Lung (tissue), 12 donors: Measurements from ENCODE around the gene ACO2. TPM values are rescaled to one million over a fixed set of nuclear protein-coding genes. Genes with fewer than 3 reads are reported as not detected.

Experiments
- ATAC-seq: fragments of 200-7000 bp; cut with Tn5 transposase; one replicate; pipeline ENCODE4 v1.9.1; 2020; ENCODE audit warnings: moderate number of reproducible peaks; ENCODE audit not compliant: insufficient read depth, low FRiP score
- DNase-seq, 3 donors: peaks; one replicate each; pipeline ENCODE4 v3.0.0-alpha.2; 2013 to 2017
- H3K27ac ChIP-seq, 2 donors: one replicate each; pipeline ENCODE4 v1.5.1; 2013; ENCODE audit warnings: mild to moderate bottlenecking in 2 of 2, moderate library complexity in 2 of 2, control low read depth in 1 of 2, inconsistent platforms in 1 of 2, low read depth in 1 of 2, low read length in 1 of 2
- H3K27me3 ChIP-seq, 3 donors: one replicate each; pipeline ENCODE4 v1.5.1; 2013; ENCODE audit warnings: low read length in 2 of 3; ENCODE audit not compliant: control insufficient read depth in 3 of 3, insufficient read depth in 3 of 3
- H3K36me3 ChIP-seq, 4 donors: one replicate each; pipeline ENCODE4 v1.5.1; 2013; ENCODE audit warnings: low read length in 4 of 4, mild to moderate bottlenecking in 1 of 4, moderate library complexity in 1 of 4; ENCODE audit not compliant: control insufficient read depth in 4 of 4, insufficient read depth in 4 of 4
- H3K4me1 ChIP-seq, 5 donors: one replicate each; pipeline ENCODE4 v1.5.1; 2013; ENCODE audit warnings: low read length in 5 of 5, mild to moderate bottlenecking in 2 of 5, moderate library complexity in 1 of 5; ENCODE audit not compliant: control insufficient read depth in 5 of 5, insufficient read depth in 5 of 5
- H3K4me3 ChIP-seq: one replicate; pipeline ENCODE4 v1.5.1; 2013; ENCODE audit warnings: mild to moderate bottlenecking, control low read depth, moderate library complexity
- H3K9ac ChIP-seq, 2 donors: one replicate each; pipeline ENCODE4 v1.5.1; 2013; ENCODE audit warnings: low read length in 2 of 2, control low read depth in 1 of 2; ENCODE audit not compliant: insufficient read depth in 1 of 2
- H3K9me3 ChIP-seq, 4 donors: one replicate each; pipeline ENCODE4 v1.5.1; 2013; ENCODE audit warnings: low read length in 3 of 4, mild to moderate bottlenecking in 1 of 4, moderate library complexity in 1 of 4; ENCODE audit not compliant: control insufficient read depth in 4 of 4, insufficient read depth in 3 of 4
- WGBS, 2 donors: extraction: QIAGEN DNeasy Blood & Tissue Kit; methylation state at CpG; one replicate each; pipeline ENCODE4 v1.1.7; 2013; 5-methylcytosine and 5-hydroxymethylcytosine counted together
- polyA plus RNA-seq, 2 donors: library from polyadenylated mRNA; stranded (reverse); fragments of 200-250 nt; gene quantifications; one replicate each; pipeline ENCODE4 v1.2.1, GENCODE V29; 2013
- total RNA-seq, 2 donors: library from RNA; depleted of rRNA in 1 of 2; stranded (reverse); fragments of >200 nt in 1 of 2; gene quantifications; one replicate each; pipeline ENCODE4 v1.2.1, GENCODE V29; 2014 to 2021
- TF ChIP-seq, protein P1 (sequence below): IDR thresholded peaks from 2 replicates; pipeline ENCODE4 v1.5.1; 2012; ENCODE audit warnings: mild to moderate bottlenecking; ENCODE audit errors: control extremely low read depth, extremely low read depth
- donor health status: control.
- donor health status: control.
- donor health status: Bipolar disorder and iron deficiency.
- donor health status: healthy.
- donor health status: DM: yes; HTN: yes; CAD: no.

The ACO2 gene
- total and polyA plus RNA-seq, 4 donors = 34.1 to 101 (median 62.5) TPM

- Histone ChIP-seq H3K4me3 (no peak overlapping the region), H3K9me3 (no peaks in the 10 kb centered on the region), H3K4me1 (peaks cover 0 to 3% (median 0%) of the 10 kb centered on the region in 5 donors), H3K36me3 (peaks cover 28 to 49% (median 40%) of the 10 kb centered on the region in 4 donors), H3K27ac (no peak overlapping the region), H3K9ac (no peak overlapping the region), H3K27me3 (no peaks in the 10 kb centered on the region)
- ATAC-seq (no peak), DNase-seq (no peak)
- 95 to 96% methylated on average over 4 of the region's 4 CpGs for WGBS, 2 donors
- TF ChIP-seq, protein P1, sequence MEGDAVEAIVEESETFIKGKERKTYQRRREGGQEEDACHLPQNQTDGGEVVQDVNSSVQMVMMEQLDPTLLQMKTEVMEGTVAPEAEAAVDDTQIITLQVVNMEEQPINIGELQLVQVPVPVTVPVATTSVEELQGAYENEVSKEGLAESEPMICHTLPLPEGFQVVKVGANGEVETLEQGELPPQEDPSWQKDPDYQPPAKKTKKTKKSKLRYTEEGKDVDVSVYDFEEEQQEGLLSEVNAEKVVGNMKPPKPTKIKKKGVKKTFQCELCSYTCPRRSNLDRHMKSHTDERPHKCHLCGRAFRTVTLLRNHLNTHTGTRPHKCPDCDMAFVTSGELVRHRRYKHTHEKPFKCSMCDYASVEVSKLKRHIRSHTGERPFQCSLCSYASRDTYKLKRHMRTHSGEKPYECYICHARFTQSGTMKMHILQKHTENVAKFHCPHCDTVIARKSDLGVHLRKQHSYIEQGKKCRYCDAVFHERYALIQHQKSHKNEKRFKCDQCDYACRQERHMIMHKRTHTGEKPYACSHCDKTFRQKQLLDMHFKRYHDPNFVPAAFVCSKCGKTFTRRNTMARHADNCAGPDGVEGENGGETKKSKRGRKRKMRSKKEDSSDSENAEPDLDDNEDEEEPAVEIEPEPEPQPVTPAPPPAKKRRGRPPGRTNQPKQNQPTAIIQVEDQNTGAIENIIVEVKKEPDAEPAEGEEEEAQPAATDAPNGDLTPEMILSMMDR = no peak
Measured at GRCh38 chr22:41461901-41462300, 7.0 kb upstream of the ACO2 start.

DNA sequence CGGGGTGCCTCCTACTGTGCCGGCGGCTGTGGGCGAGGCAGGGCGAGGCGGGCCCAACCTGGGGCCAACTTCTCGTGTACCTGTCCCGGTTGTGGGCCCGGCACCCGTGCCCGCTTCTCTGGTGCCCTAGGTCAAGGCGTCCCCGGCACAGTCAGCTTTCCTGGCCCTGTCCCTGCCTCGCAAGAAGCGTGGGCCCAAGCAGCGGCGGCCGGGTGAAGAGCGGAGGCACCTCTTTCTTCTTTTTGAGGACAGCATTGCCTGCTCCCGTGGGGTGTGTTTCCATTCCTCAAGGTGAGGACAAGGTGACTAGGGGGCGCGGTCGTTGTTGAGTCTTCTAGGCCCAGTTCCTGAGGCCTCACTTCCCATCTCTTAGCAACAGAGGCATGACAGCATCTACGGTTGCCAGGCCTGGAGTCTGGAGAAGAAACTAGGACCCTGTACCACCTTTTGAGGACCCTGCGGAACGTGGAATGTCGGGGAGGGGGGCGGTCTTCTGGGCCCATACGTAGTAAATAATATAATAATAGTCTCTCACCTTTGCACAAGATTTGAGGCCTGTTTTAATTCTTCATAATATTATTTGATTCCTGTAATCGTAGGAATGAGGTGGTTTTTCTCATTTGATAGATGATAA, 418 bp downstream of the ACO2 start:
- no peak for DNase-seq
- ATAC-seq = peak; percentile 23
- no peaks in the 10 kb centered on the region for H3K9me3 ChIP-seq
- H3K4me1 ChIP-seq = peaks cover 7 to 18% (median 15%) of the 10 kb centered on the region in 5 donors
- TF ChIP-seq, protein P1 = no peak
- WGBS, 2 donors = 1 to 2% methylated on average over 30 of the region's 30 CpGs
- peak overlapping the region; percentile 60 to 81 for H3K9ac ChIP-seq
- no peaks in the 10 kb centered on the region for H3K27me3 ChIP-seq
- H3K36me3 ChIP-seq = peaks cover 6 to 30% (median 24%) of the 10 kb centered on the region in 4 donors
- H3K27ac ChIP-seq = peak overlapping the region; percentile 83 to 99
- peak overlapping the region; percentile 100 for H3K4me3 ChIP-seq

- WGBS, 2 donors = 85 to 93% methylated on average over 2 of the region's 2 CpGs
- Histone ChIP-seq H3K36me3 (peaks cover 2 to 28% (median 13%) of the 10 kb centered on the region in 4 donors), H3K27me3 (no peaks in the 10 kb centered on the region), H3K4me1 (peaks cover 5 to 20% (median 15%) of the 10 kb centered on the region in 5 donors), H3K27ac (peak overlapping the region in 1 of 2 donors; percentile 51), H3K9ac (no peak overlapping the region), H3K9me3 (no peaks in the 10 kb centered on the region), H3K4me3 (no peak overlapping the region)
- DNase-seq = no peak
- no peak for ATAC-seq
- TF ChIP-seq, protein P1 = no peak
Measured at GRCh38 chr22:41470886-41471285, 2.0 kb downstream of the ACO2 start.
